Panc1 (cell line): ENCODE measurements around the gene FAM186B. TPM values are rescaled to one million over a fixed set of nuclear protein-coding genes. Genes with fewer than 3 reads are reported as not detected.

Experiments
- ATAC-seq: fragments of 200-7000 bp; cut with Tn5 transposase; 2 replicates; pipeline ENCODE4 v1.9.1; 2020; ENCODE audit warnings: mild to moderate bottlenecking, moderate library complexity
- BruUV-seq: library from RNA; stranded (reverse); fragments of 400-500 nt; replicated peaks from 2 replicates; lab custom pipeline; 2021; lab: Mats Ljungman, UMichigan
- CTCF ChIA-PET: fragments of 300-600 bp; sonication (Branson Sonifier 250); formaldehyde crosslinking; loops from one replicate; lab custom pipeline; 2022; ENCODE audit warnings: antibody characterized with exemption; lab: Charles Lee
- POLR2A ChIA-PET: fragments of 300-600 bp; sonication (Branson Sonifier 250); formaldehyde crosslinking; loops from one replicate; lab custom pipeline; 2022; ENCODE audit warnings: antibody characterized with exemption; lab: Charles Lee
- DNase-seq: peaks from one replicate; pipeline ENCODE4 v3.0.0-alpha.2; 2010; ENCODE audit warnings: low read depth, low spot score
- H3K27ac ChIP-seq: 2 replicates; pipeline ENCODE4 v1.5.1; 2011; ENCODE audit warnings: mild to moderate bottlenecking, low read length, inconsistent platforms
- H3K27me3 ChIP-seq: fragments of 200-500 bp; sonication (Bioruptor generic); 2 replicates; pipeline ENCODE4 v1.6.0; 2014; ENCODE audit warnings: low read length, inconsistent platforms; ENCODE audit not compliant: control insufficient read depth, insufficient read depth
- H3K36me3 ChIP-seq: fragments of 200-500 bp; sonication (Bioruptor generic); 2 replicates; pipeline ENCODE4 v1.5.1; 2014; ENCODE audit warnings: inconsistent platforms, mild to moderate bottlenecking, low read length, moderate library complexity; ENCODE audit not compliant: control insufficient read depth, insufficient read depth
- H3K4me1 ChIP-seq: 2 replicates; pipeline ENCODE4 v1.5.1; 2011; ENCODE audit warnings: inconsistent platforms, mild to moderate bottlenecking, low read length, moderate library complexity; ENCODE audit not compliant: control insufficient read depth, insufficient read depth
- H3K4me3 ChIP-seq, 2 experiments: 2 replicates each; pipeline ENCODE4 v1.5.1; 2011 to 2012; ENCODE audit warnings: low read depth in 2 of 2, low read length in 2 of 2, mild to moderate bottlenecking in 2 of 2, inconsistent platforms in 1 of 2, moderate library complexity in 1 of 2
- H3K9me3 ChIP-seq: fragments of 200-500 bp; sonication (Bioruptor generic); 2 replicates; pipeline ENCODE4 v1.5.1; 2014; ENCODE audit warnings: low read depth, mild to moderate bottlenecking, inconsistent platforms, low read length, moderate library complexity; ENCODE audit not compliant: control insufficient read depth, insufficient read depth
- SIN3A ChIP-seq: IDR thresholded peaks from 2 replicates; pipeline ENCODE4 v1.6.1; 2012; ENCODE audit warnings: low read depth, mild to moderate bottlenecking, low read length, moderate library complexity, borderline replicate concordance; ENCODE audit not compliant: insufficient read depth
- TCF7L2 ChIP-seq: IDR thresholded peaks from 2 replicates; pipeline ENCODE4 v1.6.1; 2011; ENCODE audit warnings: mild to moderate bottlenecking, low read depth, low read length, inconsistent platforms
- in situ Hi-C: cut with HindIII; loops from 2 replicates; pipeline ENCODE4 v1.10.0; 2016; ENCODE audit warnings: low sequenced_read_pairs, low pct_unique_long_range_greater_than_20kb
- intact Hi-C: fragments of 100-400 bp; cut with micrococcal nuclease; formaldehyde crosslinking; loops from one replicate; pipeline ENCODE4 v1.10.0; 2022; ENCODE audit not compliant: unreplicated experiment
- total RNA-seq: library from RNA; stranded (reverse); gene quantifications from one replicate; pipeline ENCODE4 v1.2.1, GENCODE V29; 2021; ENCODE audit not compliant: unreplicated experiment
- TF ChIP-seq, protein P1 (sequence below), 2 experiments: IDR thresholded peaks; 2 replicates each; pipeline ENCODE4 v1.6.1; 2011 to 2012; ENCODE audit warnings: low read depth in 2 of 2, control low read depth in 1 of 2, low read length in 1 of 2, mild to moderate bottlenecking in 1 of 2, moderate library complexity in 1 of 2; ENCODE audit not compliant: insufficient read depth in 1 of 2
- TF ChIP-seq, protein P2 (sequence below): fragments of 450-650 bp; IDR thresholded peaks from 2 replicates; pipeline ENCODE4 v1.5.1; 2017; ENCODE audit warnings: mild to moderate bottlenecking

FAM186B gene
- total RNA-seq, 1 experiment from 2014 or later: 0.13 TPM

GRCh38 chr12:49604856-49605255 lies 583 bp downstream of the FAM186B start:
- no TSS peak for BruUV-seq
- H3K27me3 ChIP-seq: no peaks in the 10 kb centered on the region
- ChIA-PET POLR2A (interaction anchor here (0.5 to 0.7 kb wide), 2 partner anchors 17 to 42 kb away, joined by 3 to 4 read pairs; no protein-coding TSS in a partner anchor), CTCF (interaction anchor here (0.6 kb wide), 1 partner anchor 40 kb away, joined by 3 read pairs; no protein-coding TSS in a partner anchor)
- H3K36me3 ChIP-seq: no peaks in the 10 kb centered on the region
- in situ Hi-C loops: no loop called here
- intact Hi-C loops: no loop called here
- no peak overlapping the region for H3K27ac ChIP-seq
- DNase-seq (no peak), ATAC-seq (no peak)
- TF ChIP-seq SIN3A (no peak), TCF7L2 (no peak)
- TF ChIP-seq, protein P1, sequence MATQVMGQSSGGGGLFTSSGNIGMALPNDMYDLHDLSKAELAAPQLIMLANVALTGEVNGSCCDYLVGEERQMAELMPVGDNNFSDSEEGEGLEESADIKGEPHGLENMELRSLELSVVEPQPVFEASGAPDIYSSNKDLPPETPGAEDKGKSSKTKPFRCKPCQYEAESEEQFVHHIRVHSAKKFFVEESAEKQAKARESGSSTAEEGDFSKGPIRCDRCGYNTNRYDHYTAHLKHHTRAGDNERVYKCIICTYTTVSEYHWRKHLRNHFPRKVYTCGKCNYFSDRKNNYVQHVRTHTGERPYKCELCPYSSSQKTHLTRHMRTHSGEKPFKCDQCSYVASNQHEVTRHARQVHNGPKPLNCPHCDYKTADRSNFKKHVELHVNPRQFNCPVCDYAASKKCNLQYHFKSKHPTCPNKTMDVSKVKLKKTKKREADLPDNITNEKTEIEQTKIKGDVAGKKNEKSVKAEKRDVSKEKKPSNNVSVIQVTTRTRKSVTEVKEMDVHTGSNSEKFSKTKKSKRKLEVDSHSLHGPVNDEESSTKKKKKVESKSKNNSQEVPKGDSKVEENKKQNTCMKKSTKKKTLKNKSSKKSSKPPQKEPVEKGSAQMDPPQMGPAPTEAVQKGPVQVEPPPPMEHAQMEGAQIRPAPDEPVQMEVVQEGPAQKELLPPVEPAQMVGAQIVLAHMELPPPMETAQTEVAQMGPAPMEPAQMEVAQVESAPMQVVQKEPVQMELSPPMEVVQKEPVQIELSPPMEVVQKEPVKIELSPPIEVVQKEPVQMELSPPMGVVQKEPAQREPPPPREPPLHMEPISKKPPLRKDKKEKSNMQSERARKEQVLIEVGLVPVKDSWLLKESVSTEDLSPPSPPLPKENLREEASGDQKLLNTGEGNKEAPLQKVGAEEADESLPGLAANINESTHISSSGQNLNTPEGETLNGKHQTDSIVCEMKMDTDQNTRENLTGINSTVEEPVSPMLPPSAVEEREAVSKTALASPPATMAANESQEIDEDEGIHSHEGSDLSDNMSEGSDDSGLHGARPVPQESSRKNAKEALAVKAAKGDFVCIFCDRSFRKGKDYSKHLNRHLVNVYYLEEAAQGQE (IDR thresholded peaks at IDR 0.05; ENCODE audit: insufficient read depth in 1 of 2, low read depth in 2 of 2, low read length in 1 of 2): no peak
- H3K4me3 ChIP-seq: no peak overlapping the region
- no peaks in the 10 kb centered on the region for H3K4me1 ChIP-seq
- no peaks in the 10 kb centered on the region for H3K9me3 ChIP-seq

GRCh38 chr12:49603721-49604120 lies 1.7 kb downstream of the FAM186B start:
- CTCF ChIA-PET: interaction anchor here (1.0 kb wide), 1 partner anchor 19 kb away, joined by 9 read pairs; the partner anchor contains the start of gene PRPF40B
- no peak overlapping the region for H3K4me3 ChIP-seq
- H3K9me3 ChIP-seq: no peaks in the 10 kb centered on the region
- no peaks in the 10 kb centered on the region for H3K36me3 ChIP-seq
- intact Hi-C loops: no loop called here
- no peaks in the 10 kb centered on the region for H3K27me3 ChIP-seq
- no peak overlapping the region for H3K27ac ChIP-seq
- ATAC-seq: no peak
- no TSS peak for BruUV-seq
- in situ Hi-C loops: no loop called here
- POLR2A ChIA-PET: no interaction called here
- no peaks in the 10 kb centered on the region for H3K4me1 ChIP-seq
- no peak for DNase-seq
- TF ChIP-seq TCF7L2: no peak

- TF ChIP-seq, protein P2, sequence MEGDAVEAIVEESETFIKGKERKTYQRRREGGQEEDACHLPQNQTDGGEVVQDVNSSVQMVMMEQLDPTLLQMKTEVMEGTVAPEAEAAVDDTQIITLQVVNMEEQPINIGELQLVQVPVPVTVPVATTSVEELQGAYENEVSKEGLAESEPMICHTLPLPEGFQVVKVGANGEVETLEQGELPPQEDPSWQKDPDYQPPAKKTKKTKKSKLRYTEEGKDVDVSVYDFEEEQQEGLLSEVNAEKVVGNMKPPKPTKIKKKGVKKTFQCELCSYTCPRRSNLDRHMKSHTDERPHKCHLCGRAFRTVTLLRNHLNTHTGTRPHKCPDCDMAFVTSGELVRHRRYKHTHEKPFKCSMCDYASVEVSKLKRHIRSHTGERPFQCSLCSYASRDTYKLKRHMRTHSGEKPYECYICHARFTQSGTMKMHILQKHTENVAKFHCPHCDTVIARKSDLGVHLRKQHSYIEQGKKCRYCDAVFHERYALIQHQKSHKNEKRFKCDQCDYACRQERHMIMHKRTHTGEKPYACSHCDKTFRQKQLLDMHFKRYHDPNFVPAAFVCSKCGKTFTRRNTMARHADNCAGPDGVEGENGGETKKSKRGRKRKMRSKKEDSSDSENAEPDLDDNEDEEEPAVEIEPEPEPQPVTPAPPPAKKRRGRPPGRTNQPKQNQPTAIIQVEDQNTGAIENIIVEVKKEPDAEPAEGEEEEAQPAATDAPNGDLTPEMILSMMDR: no peak
- no peak for TF ChIP-seq TCF7L2
- ATAC-seq (no peak), DNase-seq (no peak)
- H3K36me3 ChIP-seq: no peaks in the 10 kb centered on the region
- no peak overlapping the region for H3K27ac ChIP-seq
- in situ Hi-C loops (no loop called here), intact Hi-C loops (no loop called here)
- H3K27me3 ChIP-seq: no peaks in the 10 kb centered on the region
- H3K4me3 ChIP-seq: no peak overlapping the region
- POLR2A ChIA-PET: no interaction called here
- CTCF ChIA-PET: no interaction called here
- H3K9me3 ChIP-seq: no peaks in the 10 kb centered on the region
- BruUV-seq: no TSS peak
- no peaks in the 10 kb centered on the region for H3K4me1 ChIP-seq
Observed at GRCh38 chr12:49599961-49600360, 5.5 kb downstream of the FAM186B start.
